NCI-H2196 (cell line): ENCODE data around the gene DBF4B.
"Not testable (repeated sequence)": the region's sequence is repeated elsewhere in the genome, so short reads cannot be mapped to it uniquely, and the experiment has no call there.

Source experiments
- DNase-seq: peaks from one replicate; lab custom pipeline; 2025; ENCODE audit not compliant: unreplicated experiment; lab: John Stamatoyannopoulos, UW

The DBF4B gene, protein sequence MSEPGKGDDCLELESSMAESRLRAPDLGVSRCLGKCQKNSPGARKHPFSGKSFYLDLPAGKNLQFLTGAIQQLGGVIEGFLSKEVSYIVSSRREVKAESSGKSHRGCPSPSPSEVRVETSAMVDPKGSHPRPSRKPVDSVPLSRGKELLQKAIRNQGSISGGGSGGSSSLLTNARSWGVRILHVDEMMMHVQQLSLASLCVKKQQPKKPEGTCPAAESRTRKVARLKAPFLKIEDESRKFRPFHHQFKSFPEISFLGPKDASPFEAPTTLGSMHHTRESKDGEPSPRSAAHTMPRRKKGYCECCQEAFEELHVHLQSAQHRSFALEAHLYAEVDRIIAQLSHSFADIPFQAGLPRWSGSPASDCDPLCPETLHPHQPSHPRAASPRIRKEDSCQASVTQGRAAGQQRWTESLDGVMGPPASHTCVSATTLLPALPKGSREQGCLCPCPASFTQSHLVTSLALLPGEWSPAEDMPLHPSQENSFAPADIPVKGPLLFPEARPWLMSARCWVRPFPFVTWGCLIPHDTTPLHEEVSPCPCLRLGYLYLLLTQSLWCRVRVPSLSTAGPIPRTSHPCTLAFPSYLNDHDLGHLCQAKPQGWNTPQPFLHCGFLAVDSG

DNA sequence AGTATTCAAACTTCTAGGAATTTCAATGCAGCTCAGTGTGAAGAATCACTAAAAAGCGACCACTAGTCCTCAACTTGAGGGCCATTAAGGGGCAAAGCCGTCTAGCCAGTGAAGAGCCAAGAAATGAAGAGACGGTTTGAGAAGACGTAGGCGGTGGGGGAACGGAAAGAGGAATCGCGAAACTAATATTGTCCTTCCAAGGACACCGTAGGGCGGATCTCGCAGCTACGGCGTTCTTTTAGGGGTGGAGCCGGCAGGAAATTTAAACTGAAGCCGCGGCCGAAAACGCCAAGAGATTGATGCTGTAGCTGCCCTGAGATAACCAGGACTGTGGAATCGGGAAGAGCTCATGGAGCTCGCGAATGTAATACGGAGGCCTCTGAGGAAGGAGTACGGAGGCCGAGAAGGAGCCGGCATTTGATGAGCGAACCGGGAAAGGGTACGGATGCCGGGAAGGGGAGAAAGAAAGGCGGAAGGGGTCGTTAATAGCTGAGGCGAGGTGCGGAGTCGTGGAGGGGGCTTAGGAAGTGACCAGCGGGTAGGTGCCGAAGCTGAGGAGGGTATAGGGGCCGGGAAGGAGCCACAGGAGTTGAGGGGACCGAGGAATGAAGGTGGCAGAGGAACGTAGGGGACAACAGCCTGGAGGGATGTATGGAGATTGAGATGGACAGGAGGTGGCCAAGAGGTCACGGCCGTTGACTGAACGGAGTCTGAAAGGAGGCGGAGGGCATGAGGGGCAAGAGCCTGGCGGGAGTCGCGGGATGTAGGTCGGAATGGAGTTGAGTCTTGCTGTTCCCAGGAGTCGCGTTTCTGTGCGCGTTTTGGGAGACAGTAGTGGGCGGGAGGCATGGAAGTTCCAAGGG is at the start of gene DBF4B:
TSS of gene DBF4B (plus strand) at position 265 of the 863 bp plus-strand sequence. CDS start at position 421, 156 bp downstream.
- DNase-seq = peak; percentile 94

DNA sequence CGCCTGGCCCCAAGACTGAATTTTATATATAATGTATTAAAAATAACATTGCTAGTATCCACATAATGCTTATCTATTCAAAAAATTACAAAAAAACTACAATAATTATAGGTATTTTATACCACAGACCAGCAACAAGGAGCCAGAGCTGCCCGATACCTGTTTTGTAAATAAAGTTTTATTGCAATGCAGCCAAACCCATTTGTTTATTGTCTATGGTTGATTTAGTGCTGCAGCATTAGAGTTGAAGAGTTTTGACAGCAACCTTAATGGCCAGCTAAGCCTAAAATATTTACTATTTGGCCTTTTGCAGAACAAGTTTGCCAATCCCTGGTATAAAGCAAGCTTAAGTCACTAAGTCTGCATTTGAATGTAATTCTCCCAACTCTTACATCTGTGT is 46.6 kb upstream of the DBF4B start:
- DNase-seq = no peak

DNA sequence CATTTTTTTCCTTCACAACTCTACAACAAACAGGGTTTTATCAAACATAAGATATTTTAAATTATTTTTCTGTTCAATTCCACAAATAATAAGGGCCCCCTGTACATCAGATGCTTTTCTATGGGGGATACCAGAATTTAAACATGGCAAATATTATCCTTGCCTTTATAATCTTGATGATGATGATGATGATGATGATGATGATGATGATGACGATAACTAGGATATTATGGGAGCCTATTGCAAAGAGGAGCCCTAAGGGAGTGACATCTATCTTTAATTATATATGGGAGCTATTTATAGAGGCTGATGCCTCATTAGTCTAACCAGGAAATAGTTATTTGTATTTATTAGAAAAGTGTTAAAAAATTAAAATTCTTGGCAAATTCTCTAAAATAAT is 45.4 kb upstream of the DBF4B start:
- DNase-seq = no peak

DNA sequence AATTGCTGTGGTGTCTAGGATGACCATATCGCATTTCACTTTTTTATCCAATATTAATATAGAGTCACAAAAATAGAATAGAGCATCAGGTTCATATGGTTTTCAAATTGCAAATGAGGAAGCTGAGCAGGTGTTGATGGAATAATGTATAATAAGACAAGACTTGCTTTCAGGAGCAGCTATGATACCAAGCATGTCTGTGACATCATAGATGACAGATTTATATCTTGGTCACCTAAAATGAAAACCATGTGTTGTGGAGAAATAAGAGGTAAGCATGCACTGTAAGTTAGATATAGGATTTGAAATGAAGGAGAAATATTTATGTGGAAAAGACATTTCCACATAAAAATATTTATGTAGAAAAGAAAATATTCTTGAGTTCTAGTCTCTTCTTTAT is 43.6 kb upstream of the DBF4B start:
- no peak for DNase-seq

DNA sequence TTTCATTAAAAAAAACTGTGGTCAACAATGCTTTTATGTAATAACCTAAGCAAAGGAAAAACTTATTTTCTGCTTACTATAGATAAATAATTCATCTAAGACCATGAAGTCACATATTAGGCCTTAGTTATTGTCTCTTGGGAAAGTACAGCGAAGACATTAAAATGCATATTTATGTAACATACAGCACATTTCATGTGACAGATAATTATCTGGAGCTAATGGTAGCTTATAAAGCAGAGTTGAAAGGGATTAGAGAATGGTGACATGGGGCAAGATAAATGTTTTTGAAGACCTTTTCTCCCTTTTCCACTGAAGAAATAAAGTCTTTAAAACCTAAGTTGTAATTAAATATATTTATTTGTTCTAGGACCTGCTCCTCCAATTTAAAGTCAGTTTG is 42.5 kb upstream of the DBF4B start:
- DNase-seq = no peak

DNA sequence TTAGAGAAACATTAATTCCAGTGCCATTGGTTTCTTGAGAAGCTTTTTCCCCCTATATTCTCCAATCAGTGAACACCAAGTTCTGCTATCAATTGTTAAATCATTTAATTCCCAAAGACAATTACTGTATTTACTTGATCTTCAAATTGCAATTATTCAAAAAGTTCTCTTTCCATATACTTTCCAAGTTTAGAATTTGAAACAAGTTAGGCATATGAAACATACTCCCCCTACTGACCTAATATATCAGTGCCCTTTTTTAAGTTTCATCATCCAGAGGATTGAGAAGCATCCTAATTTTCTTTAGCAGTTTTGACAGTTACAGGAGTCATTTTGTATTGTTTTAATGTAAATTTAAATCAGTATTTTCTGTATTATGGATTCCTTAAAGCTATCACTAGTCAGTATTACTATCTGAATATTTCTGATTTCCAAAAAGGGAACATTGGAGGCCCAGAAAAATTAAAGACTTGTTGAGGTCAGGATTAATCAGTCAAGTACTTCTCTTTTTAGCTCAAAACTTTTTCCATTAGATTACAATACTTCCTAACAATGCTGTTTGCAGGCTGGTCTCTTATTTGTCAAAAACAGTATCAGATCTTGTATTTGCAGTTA is 35.9 kb upstream of the DBF4B start:
- peak; percentile 29 for DNase-seq

DNA sequence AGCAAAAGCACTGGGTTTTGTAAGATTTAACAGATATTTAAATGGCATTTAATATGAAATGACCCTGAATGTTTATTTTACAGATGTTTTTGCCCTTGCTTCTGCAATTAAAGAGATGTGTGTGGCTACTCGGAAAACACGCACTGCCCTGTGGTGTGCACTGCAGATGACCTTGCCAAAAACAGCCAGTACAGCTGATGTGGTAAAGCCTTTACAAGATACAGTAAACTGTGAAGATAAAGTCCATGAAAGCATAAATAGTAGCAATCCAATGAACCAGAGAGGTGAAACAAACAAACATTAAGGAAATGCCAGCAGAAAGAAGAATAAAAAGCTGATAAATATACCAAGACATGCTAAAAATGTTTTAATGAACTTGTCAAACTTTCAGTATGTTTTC is 34.6 kb upstream of the DBF4B start:
- DNase-seq = no peak

DNA sequence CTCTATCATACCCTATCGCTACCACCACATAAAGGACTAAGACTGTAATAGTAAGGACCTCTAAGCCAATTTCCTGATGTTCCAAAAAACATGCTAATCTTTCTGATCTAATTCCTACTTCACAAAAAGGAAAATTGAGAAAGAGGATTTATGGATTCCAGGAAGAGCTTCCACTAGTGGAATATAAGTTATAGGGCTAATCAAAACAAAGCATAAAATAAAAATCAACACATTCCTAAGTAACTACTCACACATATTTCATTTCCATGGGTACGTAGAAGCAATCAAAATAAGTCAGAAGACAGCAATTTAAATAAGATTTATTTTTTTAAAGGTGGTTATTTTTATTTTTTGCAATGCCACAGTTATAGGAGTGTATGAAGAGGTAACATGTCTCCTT is 31.3 kb upstream of the DBF4B start:
- DNase-seq = no peak

DNA sequence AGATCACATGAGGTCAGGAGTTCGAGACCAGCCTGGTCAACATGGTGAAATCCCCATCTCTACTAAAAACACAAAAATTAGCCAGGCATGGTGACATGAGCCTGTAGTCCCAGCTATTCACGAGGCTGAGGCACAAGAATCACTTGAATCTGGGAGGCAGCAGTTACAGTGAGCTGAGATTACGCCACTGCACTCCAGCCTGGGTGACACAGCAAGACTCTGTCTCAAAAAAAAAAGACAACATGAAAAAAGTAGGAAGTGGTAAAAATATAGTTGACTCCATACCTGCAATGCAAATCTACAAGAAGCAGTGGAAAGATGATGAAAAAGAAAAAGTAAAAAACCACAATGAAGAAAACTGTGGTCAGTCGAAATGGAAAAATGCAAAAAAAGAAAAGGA is 25.2 kb upstream of the DBF4B start:
- DNase-seq = not testable (repeated sequence)

DNA sequence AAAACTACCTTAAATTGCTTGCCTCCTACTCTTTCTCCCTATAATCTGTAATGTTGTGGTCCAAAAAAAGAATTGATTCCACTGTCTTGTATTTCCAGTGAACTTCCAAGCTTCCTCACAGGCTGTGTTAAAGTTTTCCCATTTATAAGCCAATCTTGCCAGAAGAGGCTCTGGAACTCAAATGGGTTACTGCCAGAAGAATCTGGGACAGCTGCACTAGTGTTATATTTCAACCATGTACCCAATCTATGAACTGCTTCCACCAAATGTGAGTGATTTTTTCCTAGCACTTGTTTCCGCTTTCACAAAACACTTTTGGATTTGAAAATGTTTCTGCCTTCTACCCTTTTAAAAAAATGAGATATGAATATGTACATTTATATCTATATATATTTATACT is 20.7 kb upstream of the DBF4B start:
- no peak for DNase-seq

DNA sequence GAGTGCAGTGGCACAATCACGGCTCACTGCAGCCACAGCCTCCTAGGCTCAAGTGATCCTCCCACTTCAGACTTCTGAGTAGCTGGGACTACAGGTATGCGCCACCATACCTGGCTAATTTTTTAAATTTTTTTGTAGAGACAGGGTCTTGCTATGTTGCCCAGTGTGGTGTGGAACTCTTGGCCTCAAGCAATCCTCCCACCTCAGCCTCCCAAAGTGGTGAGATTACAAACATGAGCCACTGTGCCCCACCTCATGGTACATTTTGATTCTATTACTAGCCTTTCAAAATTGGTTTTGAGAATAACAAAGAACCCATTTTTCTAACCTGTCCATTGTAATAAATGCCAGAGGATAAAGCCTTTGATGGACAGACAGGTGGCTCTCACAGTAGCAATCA is 20.3 kb upstream of the DBF4B start:
- DNase-seq = no peak

DNA sequence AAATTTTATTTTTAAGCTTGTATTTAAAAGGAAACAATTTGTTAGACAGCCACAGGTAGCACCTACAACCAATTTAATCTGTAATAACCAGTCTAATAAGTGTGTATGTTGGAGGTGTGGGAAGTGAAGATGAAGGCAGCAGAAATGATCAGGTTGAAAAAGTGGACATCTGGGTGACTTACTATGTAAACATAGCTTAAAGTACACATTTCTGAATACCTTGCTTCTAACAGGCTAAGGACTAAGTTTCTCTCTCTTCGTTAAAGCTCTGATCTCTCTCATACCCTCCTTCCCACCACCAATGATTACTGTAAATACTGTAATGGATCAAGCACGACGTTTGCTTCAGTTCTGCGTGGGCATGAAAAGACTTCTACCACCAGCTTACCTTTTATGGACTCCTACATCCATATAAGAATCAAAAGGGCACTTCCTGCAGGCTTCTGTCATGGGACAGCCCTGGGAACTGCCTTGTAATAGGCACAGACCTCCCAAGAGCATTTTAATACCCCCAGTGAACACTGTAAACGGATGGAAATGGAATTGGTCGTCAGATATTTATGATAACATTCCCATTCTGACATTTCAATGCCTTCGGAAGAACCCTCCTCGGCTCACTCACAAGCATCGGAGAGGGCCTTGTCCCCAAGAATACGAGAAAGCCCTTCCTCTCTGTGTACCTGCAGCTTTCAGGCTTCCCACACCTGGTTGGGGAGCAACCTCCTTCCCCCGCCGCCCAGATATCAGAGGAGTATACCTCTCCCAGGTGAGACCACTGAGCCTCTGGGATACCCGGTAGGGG is 19.6 kb upstream of the DBF4B start:
- DNase-seq = no peak

DNA sequence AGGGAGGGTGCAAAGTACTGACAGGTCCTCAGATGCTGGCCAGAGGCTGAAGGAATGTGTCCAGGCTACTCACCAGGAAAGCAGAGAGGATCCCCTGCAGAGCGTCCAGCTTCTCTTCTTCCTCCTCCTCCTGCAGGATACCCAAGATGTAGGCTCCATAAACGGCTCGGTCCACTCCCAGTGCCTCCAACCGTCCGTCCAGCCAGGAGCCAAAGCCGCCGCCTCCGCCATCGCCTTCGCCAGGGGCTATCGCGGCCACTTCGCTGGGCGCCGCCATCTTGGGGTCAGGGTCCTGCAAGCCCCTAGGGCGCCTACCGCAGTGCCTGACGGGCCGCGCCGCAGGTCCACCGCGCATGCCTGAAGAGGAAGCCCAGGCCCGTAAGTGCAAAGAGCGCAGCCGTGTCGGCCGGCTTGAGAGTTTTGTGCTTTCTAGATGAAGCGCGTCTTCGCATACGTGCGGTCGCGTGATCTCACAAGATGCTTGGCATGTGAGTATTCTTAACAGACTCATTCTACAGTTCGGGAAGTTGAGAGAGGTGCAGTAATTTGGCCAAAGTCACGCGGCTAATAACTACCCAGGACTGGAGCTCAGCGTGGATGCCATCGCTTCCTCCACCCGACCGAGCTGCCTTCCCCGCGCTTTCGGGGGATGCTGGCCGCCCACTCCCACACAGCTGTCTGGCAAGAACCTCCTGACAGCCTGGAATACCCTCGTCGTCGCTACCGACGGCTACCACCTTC is 18.8 kb upstream of the DBF4B start, which contains the start of gene CCDC43:
TSS of gene CCDC43 (minus strand) at position 300 of the 741 bp plus-strand sequence. CDS start at position 277, 23 bp downstream.
- peak; percentile 96 for DNase-seq

DNA sequence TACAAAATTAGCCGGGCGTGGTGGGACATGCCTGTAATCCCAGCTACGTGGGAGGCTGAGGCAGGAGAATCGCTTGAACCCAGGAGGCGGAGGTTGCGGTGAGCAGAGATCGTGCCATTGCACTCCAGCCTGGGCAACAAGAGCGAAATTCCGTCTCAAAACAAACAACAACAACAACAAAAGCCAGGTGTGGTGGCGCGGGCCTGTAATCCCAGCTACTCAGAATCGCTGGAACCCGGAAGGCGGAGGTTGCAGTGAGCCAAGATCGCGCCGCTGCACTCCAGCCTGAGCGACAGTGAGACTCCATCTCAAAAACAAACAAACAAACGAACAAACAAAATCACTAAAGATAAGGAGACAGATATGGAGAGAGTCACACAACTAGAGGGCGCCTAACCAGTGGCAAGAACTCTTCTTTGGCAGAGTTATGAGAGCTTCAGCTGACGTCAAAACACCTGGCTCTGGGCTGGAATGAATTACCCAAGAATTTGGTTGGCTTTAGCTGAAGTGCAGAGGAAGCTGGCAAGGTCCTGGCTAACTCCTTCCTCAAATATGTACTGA is 17.6 kb upstream of the DBF4B start:
- DNase-seq = peak; percentile 78

DNA sequence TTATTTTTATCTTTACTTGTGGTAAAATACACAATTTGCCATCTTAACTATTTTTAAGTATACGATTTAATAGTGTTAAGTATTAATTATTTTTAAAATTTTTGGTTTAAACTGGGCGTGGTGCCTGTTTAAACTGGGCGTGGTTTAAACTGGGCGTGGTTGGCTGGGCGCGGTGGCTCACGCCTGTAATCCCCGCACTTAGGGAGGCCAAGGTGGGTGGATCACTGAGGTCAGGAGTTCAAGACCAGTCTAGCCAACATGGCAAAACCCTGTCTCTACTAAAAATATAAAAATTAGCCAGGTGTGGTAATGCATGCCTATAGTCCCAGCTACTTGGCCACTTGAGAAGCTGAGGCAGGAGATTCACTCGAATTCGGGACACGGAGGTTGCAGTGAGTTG is 14.9 kb upstream of the DBF4B start:
- DNase-seq = no peak

DNA sequence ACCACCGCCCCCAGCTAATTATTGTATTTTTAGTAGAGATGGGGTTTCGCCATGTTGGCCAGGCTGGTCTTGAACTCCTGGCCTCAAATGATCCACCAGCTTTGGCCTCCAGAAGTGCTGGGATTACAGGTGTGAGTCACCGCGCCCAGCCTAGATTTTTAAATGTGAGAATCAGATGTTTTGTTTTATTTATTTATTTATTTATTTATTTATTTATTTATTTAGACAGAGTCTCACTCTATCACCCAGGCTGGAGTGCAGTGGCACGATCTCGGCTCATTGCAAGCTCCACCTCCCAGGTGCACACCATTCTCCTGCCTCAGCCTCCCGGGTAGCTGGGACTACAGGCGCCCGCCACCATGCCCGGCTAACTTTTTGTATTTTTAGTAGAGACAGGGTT is 8.2 kb upstream of the DBF4B start:
- not testable (repeated sequence) for DNase-seq

DNA sequence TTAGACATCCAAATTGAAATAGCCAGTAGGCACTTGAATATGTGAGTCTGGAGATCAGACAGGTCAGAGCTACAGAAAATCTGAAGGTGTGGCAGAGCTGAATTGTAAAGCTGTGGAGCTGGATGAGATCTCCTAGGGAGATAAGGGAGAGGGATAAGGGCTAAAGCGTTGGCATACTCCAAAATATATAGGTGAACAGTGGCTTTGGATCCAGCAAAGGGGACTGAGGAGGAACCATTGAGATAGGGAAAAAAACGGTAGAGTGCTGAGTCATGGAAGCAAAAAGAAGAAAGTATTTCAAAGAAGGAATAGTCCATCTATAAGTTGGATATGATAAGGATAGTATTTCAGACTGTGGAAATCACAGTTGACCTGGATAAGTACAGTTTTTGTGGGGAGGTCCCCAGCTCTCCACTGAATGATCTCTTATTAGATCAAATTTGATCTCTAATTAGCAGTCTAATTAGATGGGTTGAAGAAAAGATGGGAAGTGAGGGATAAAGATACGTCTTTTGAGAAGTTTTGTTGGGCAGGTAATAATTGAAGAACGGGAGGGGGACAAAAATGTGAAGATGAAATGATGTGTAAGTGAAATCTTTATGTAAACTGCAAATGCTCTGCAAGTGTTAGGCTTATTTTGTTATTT is 587 bp upstream of the DBF4B start:
- no peak for DNase-seq

DNA sequence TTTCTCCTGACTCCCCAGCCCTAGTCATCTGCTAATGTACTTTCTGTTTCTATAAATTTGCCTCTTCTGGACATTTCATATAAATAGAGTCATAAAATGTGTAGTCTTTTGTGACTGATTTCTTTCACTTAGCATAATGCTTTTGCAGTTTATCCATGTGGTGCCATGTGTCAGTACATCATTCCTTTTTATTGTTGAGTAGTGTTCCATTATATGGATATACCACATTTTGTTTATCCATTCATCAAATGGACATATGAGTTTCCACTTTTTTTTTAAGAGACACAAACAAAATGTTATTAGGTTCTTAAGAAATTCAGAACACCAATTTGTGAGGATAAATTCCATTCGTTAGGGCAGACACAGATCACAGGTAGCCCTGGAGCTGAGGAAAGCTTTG is 11.0 kb downstream of the DBF4B start:
- no peak for DNase-seq

DNA sequence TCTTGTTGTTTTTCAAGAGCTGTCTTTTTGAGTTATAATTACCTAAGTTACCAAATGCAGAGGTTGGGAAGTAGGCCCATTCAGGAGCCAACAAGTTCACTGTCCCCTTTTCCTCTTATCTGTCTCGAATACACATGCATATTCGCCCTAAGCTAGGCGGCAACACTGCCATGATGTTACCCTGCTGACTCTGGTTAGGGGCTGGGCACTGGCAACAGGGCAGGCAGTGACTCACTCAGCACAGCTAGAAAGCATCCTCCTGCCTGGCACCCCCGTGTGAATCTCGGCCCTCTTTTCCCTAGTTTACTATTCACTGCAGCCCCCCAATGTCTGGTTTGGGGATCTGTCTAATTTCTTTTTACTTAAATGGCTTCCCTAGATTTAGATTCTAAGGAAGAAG is 13.8 kb downstream of the DBF4B start:
- no peak for DNase-seq
